HEK293 (cell line): ENCODE data around the gene STAT2.

Experiments
- FEZF1 ChIP-seq: fragments of 450-650 bp; formaldehyde crosslinking; IDR thresholded peaks from 2 replicates; pipeline ENCODE4 v1.5.1; 2016; ENCODE audit warnings: missing biosample characterization, missing genetic modification characterization
- ZBTB20 ChIP-seq: fragments of 450-650 bp; formaldehyde crosslinking; IDR thresholded peaks from 2 replicates; pipeline ENCODE4 v1.5.1; 2016; ENCODE audit warnings: missing biosample characterization, missing genetic modification characterization
- ZNF302 ChIP-seq: fragments of 450-650 bp; formaldehyde crosslinking; IDR thresholded peaks from 2 replicates; pipeline ENCODE4 v1.5.1; 2016; ENCODE audit warnings: missing biosample characterization, missing genetic modification characterization, low read depth
- ZNF416 ChIP-seq: fragments of 450-650 bp; formaldehyde crosslinking; IDR thresholded peaks from 2 replicates; pipeline ENCODE4 v1.5.1; 2016; ENCODE audit warnings: missing biosample characterization, missing genetic modification characterization
- TF ChIP-seq, protein P1 (sequence below): fragments of 450-650 bp; formaldehyde crosslinking; IDR thresholded peaks from 2 replicates; pipeline ENCODE4 v1.5.1; 2016; ENCODE audit warnings: missing biosample characterization, missing genetic modification characterization

- TF ChIP-seq, protein P1, sequence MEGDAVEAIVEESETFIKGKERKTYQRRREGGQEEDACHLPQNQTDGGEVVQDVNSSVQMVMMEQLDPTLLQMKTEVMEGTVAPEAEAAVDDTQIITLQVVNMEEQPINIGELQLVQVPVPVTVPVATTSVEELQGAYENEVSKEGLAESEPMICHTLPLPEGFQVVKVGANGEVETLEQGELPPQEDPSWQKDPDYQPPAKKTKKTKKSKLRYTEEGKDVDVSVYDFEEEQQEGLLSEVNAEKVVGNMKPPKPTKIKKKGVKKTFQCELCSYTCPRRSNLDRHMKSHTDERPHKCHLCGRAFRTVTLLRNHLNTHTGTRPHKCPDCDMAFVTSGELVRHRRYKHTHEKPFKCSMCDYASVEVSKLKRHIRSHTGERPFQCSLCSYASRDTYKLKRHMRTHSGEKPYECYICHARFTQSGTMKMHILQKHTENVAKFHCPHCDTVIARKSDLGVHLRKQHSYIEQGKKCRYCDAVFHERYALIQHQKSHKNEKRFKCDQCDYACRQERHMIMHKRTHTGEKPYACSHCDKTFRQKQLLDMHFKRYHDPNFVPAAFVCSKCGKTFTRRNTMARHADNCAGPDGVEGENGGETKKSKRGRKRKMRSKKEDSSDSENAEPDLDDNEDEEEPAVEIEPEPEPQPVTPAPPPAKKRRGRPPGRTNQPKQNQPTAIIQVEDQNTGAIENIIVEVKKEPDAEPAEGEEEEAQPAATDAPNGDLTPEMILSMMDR, result no peak
- TF ChIP-seq ZNF302 (tag by site-specific recombination) (no peak), FEZF1 (tag by site-specific recombination) (no peak), ZBTB20 (tag by site-specific recombination) (no peak), ZNF416 (no peak)
Observed at GRCh38 chr12:56326126-56326525, 33.8 kb downstream of the STAT2 start.
